H7 (cell line): ENCODE measurements around the gene SPSB2. TPM values are rescaled to one million over a fixed set of nuclear protein-coding genes. Genes with fewer than 3 reads are reported as not detected.

ENCODE experiments used
- DNase-seq: peaks from one replicate; pipeline ENCODE4 v3.0.0; 2012
- H3K27me3 ChIP-seq: 2 replicates; pipeline ENCODE4 v1.6.0; 2011; ENCODE audit warnings: mild to moderate bottlenecking, low read length; ENCODE audit not compliant: control insufficient read depth, insufficient read depth
- H3K36me3 ChIP-seq: replicated peaks from 2 replicates; pipeline ENCODE4 v1.5.1; 2011; ENCODE audit warnings: low read length; ENCODE audit not compliant: control insufficient read depth, insufficient read depth
- H3K4me3 ChIP-seq: 2 replicates; pipeline ENCODE4 v1.5.1; 2011; ENCODE audit warnings: low read depth, mild to moderate bottlenecking, control low read depth, low read length, moderate library complexity; ENCODE audit not compliant: insufficient read depth
- total RNA-seq: library from RNA; depleted of rRNA; stranded (reverse); fragments of >200 nt; shearing (Covaris generic); gene quantifications from 2 replicates; pipeline ENCODE4 v1.2.3, GENCODE V29; 2014

SPSB2 gene
- total RNA-seq, 1 experiment from 2014 or later: 28.7 TPM

DNA sequence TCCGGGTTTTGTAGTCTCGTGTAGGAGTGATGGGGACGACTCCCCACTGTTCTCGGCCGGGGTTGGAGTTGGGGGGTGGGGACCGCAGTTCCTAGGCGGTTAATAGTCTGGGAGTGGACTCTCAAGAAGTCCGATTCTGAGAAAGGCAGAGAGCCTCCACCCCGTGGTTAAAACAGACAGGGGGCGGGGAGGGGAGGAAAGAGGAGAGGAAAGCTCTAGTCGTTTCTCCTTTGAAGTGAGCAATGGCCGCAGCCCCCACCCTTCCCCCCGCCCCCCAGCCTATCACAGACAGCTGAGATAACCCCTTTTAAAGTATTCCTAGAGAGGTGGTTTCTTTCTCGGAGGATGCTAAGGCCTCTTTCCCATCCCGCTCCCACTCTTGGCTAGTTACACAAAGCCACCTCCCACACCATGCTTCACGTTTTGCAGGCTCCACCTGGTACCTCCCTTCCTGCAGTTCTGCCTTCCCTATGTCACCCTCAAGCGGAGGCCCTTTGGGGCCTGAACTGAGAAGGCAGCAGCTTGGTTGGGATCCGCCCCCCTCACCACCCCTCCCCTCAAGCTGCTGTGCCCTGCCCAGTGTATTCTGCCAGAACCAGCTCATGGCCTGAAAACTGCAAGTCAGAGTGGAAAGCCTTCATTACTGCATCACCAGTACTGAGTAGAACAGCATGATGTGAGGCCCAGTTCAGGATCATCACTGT is 20.3 kb downstream of the SPSB2 start:
- Histone ChIP-seq H3K4me3 (peak overlapping the region; percentile 61), H3K27me3 (no peaks in the 10 kb centered on the region), H3K36me3 (peaks cover 38% of the 10 kb centered on the region)
- DNase-seq: peak; percentile 87

DNA sequence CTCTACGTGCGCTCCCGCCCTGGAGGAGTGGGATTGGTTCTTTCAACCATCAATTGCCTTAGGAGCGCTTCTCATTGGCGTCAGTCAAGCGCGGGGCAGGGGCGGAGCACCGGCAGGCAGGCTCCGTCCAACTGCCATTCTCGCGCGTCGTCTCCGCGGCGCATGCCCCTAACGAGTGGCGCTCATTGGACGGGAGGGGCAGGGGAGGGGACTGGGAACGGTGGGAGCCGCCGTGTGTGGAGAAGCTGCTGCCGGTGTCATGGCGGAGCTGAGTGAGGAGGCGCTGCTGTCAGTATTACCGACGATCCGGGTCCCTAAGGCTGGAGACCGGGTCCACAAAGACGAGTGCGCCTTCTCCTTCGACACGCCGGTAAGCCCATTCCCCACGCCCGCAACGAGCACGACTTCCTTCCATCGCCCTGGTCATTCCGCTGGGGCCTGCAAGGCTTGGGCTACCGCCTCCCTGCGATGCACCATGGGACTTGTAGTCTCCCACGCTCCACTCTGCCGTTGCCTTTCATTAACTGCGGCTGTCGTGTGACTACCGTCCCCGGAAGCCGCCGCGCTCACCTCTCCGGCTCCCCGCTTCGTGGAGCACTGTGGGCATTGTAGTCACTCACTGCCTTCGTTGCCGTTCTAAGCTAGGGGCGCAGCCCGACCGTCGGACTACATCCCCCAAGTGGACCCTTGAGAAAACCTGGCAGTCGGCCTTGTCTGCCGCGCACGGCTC is 21.0 kb downstream of the SPSB2 start, which contains the start of gene USP5:
Gene USP5, plus strand, starts transcription at position 230 of the 730 bp plus-strand sequence. Its CDS starts 30 bp downstream, at position 260.
- no peaks in the 10 kb centered on the region for H3K27me3 ChIP-seq
- H3K36me3 ChIP-seq: peaks cover 38% of the 10 kb centered on the region
- peak; percentile 99 for DNase-seq
- peak within 1 kb of the TSS; percentile 98 for H3K4me3 ChIP-seq

DNA sequence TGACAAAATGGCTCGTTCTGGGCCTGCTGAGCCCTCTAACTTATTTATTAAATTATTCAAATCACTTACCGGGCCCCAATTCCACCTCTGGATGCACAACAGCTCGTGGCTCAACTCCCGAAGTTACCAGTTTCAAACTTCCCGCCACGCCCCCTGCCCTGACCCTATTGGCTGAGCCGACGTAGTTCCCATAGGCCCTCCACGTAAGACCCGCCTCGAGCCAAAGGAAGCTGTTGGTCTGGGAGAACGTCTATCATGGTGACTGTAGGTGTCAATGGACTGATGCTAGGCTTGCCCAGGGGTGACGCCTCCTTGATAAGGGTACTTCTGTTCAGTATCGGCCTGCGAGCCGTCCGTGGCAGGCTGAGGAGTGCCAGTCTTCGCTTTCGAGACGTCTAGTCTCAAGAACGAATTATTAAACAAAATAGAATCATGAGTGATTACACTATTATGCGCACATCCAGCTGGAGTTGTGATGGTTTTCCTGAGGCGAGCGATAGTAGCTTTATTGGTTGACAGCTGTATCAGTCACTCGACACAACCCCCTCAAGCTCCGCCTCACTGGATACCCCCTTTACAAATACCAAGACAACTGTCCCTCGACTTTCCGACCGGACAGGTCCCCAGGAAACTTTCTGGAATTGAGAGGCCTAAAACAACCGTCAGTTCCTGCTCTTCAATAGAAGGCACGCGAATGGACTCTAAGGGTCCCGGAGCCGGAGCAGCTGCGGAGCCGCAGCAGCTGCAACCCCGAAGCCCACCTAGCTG is 21.8 kb downstream of the SPSB2 start, which contains the start of gene CDCA3:
Gene CDCA3, minus strand, starts transcription at position 134 of the 768 bp plus-strand sequence. CDS start 334 bp downstream, outside the sequence.
- peak; percentile 100 for DNase-seq
- Histone ChIP-seq H3K27me3 (no peaks in the 10 kb centered on the region), H3K36me3 (peaks cover 37% of the 10 kb centered on the region), H3K4me3 (peak within 1 kb of the TSS; percentile 98)

DNA sequence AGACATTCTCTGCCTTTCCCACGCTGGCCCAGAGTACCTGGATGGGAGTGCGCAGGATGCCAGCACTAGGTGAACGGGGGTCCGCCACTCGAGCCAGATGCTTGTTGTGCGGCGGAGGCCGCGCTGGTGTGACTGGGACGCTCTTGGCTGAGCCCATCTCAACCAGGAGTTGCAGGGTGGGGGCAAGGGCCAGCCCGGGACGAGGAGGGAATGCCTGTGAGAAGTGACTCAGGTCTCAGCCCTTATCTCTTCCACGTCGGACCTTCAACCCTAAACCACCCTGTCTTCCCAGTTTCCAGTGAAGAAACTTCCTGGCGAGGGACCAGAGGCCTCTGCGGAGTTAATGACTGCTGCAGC is 22.3 kb downstream of the SPSB2 start:
- peak; percentile 69 for DNase-seq
- Histone ChIP-seq H3K27me3 (no peaks in the 10 kb centered on the region), H3K4me3 (peak overlapping the region; percentile 98), H3K36me3 (peaks cover 38% of the 10 kb centered on the region)

DNA sequence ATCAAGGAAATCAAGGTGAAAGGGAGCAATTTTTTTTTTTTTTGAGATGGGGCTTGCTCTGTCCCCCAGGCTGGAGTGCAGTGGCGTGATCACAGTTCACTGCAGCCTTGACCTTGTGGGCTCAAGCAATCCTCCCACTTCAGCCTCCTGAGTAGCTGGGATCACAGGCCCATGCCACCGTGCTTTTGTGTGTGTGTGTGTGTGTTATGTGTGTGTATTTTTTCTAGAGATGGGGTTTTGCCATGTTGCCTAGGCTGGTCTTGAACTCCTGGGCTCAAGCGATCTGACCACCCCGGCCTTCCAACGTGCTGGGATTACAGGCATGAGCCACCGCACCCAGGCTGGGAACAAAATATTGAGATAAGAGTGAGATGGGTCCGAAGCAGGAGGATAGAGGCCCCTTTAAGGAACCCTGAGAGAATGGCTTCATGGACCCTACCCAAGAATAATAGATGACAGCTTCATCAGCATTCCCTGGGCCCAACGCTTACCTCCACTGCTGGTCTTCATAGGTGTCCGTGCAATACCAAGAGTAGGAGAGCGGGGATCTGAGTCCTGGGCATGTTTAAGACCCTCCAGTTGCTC is 23.0 kb downstream of the SPSB2 start:
- Histone ChIP-seq H3K27me3 (no peaks in the 10 kb centered on the region), H3K4me3 (peak overlapping the region; percentile 98), H3K36me3 (peaks cover 37% of the 10 kb centered on the region)
- no peak for DNase-seq

DNA sequence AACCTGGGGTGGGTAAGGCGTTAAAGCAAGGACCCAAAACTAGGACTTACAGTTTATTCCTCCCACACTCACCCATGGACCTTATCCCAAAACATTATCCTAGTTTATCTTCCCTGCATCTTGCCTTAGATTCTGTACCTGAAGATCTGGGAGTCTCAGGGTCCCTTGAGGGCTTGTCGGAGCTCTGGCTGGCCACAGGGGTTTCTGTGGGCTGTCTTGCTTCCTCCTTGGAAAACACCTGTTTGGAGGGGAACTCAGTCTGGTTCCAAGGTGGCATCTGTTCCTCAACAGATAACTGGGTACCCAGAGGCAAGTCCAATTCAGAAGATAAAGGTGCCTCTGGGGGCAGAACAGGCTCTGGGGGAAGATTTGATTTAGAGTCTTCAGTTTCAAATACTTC is 23.7 kb downstream of the SPSB2 start:
- no peak overlapping the region for H3K4me3 ChIP-seq
- DNase-seq: no peak
- H3K27me3 ChIP-seq: no peaks in the 10 kb centered on the region
- H3K36me3 ChIP-seq: peaks cover 37% of the 10 kb centered on the region

DNA sequence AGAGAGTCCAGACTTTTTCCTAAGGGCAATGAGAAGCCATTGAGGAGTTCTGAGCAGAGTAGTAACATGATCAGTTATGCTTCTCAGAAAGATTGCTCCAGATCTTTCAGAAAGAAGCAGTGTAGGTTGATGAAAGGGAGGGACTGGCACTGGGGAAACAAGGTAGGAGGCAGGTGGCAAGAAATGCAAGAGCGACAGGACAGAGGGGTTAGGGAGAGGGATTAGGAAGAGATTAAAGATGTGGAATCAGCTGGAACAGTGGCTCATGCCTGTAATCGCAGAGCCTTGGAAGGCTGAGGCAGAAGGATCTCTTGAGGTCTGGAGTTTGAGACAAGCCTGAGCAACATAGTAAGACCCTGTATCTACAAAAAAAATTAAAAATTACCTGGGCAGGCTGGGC is 25.4 kb downstream of the SPSB2 start:
- DNase-seq: no peak
- Histone ChIP-seq H3K27me3 (no peaks in the 10 kb centered on the region), H3K36me3 (peaks cover 40% of the 10 kb centered on the region), H3K4me3 (no peak overlapping the region)

DNA sequence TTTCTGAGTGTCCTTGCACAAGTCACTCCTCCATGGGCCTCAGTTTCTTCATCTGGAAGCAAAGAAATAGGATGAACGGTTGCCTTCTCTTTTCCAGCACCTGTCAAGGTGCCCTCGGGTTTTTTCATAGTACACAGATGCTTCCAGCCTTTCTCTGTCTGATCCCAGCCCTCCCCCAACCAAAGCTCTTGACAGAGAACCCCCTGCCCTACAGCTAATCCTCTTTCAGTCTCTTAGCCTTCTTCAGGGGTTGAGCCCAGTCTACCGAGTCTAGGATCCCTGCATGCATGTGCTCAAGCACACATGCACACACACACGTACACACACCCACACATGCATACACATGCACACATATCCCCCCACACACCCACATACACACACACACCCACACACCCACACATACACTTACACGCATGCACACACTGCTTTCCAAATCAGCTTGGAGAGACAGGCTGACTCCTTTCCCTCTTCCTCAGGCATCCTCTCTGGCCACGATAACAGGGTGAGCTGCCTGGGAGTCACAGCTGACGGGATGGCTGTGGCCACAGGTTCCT is 26.7 kb downstream of the SPSB2 start:
- Histone ChIP-seq H3K4me3 (no peak overlapping the region), H3K27me3 (no peaks in the 10 kb centered on the region), H3K36me3 (peaks cover 40% of the 10 kb centered on the region)
- DNase-seq: no peak

DNA sequence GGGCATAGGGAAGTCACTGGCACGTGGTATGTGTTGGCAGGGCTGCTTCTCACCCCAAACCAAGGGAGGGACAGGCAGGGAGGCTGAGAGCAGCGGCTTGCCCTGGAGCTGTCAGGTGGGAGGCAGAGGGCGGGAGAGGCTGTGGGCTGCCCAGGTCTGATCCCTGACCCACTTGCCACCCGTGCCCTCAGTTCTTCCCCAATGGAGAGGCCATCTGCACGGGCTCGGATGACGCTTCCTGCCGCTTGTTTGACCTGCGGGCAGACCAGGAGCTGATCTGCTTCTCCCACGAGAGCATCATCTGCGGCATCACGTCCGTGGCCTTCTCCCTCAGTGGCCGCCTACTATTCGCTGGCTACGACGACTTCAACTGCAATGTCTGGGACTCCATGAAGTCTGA is 27.7 kb downstream of the SPSB2 start:
- H3K4me3 ChIP-seq: no peak overlapping the region
- no peak for DNase-seq
- peaks cover 40% of the 10 kb centered on the region for H3K36me3 ChIP-seq
- no peaks in the 10 kb centered on the region for H3K27me3 ChIP-seq

DNA sequence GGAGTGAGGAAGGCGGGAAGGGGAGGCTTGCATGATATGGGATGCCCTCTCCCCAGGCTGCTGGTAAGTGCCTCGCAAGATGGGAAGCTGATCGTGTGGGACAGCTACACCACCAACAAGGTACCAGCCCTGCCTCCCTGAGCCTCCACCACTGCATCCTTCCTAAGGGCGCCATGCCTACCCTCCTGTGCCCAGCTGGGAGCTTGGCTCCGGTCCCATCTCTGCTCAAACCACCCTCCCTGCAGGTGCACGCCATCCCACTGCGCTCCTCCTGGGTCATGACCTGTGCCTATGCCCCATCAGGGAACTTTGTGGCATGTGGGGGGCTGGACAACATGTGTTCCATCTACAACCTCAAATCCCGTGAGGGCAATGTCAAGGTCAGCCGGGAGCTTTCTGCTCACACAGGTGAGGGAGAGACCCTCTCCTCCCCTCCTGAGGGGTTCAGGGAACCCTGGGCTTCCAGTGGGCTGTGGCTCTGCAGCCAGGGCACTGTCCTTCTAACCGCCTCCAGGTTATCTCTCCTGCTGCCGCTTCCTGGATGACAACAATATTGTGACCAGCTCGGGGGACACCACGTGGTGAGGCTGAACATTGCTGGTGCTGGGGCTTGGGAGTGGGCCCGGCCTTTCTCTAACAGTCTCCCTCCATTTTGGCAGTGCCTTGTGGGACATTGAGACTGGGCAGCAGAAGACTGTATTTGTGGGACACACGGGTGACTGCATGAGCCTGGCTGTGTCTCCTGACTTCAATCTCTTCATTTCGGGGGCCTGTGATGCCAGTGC is 29.8 kb downstream of the SPSB2 start:
- peak; percentile 73 for DNase-seq
- Histone ChIP-seq H3K4me3 (no peak overlapping the region), H3K36me3 (peaks cover 30% of the 10 kb centered on the region), H3K27me3 (no peaks in the 10 kb centered on the region)

DNA sequence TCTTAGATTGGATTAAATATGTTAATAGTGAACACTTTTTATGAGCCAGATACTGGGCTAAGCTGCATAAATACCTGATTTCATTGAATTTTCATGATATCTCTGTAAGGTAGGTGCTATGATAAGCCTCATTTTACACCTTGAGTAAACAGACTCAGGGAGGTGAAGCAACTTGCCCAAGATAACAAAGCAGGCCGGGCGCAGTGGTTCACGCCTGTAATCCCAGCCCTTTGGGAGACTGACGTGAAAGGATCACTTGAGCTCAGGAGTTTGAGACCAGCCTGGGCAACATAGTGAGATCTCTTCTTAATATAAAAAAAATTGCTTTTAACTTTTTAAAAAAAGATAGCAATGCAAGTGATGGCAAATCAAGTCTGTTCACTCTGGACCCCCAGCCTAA is 31.0 kb downstream of the SPSB2 start:
- peaks cover 24% of the 10 kb centered on the region for H3K36me3 ChIP-seq
- no peak overlapping the region for H3K4me3 ChIP-seq
- no peak for DNase-seq
- no peaks in the 10 kb centered on the region for H3K27me3 ChIP-seq

DNA sequence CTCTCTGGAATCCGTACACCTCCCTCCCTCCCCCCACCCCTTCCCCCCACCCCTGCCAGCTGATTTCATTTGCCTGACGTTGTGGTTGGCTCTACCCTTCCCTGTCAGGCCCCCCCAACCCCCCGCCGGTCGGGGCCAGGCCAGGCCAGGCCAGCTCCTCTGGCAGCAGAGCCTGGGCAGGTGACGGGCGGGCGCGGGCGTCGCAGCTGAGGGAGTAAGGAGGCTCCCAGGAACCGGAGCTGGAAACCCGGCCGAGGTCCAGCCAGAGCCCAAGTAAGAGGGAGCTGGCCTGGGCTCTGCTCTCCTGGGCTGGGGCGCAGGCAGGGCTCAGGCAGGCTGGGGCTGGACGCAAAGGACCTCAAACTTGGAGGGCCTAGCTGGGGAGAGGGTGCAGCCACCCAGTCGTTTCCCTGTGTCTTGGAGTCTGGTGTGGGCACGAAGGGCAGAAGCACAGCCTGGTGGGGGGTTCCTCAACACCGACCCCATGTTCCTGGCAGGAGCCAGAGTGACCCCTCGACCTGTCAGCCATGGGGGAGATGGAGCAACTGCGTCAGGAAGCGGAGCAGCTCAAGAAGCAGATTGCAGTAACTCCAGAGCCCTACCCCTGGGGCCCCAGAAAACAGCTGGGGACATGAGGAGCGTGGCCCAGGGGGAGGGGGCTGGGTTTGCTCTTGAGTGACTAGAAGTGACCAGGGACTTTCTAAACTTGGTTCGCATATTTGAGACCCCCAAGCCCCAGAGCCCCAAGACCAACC is 32.2 kb downstream of the SPSB2 start, which contains the start of gene GNB3:
Gene GNB3, plus strand, starts transcription at position 165 of the 755 bp plus-strand sequence. Its CDS starts 363 bp downstream, at position 528.
- Histone ChIP-seq H3K4me3 (no peak within 1 kb of the TSS), H3K36me3 (peaks cover 21% of the 10 kb centered on the region), H3K27me3 (no peaks in the 10 kb centered on the region)
- no peak for DNase-seq

DNA sequence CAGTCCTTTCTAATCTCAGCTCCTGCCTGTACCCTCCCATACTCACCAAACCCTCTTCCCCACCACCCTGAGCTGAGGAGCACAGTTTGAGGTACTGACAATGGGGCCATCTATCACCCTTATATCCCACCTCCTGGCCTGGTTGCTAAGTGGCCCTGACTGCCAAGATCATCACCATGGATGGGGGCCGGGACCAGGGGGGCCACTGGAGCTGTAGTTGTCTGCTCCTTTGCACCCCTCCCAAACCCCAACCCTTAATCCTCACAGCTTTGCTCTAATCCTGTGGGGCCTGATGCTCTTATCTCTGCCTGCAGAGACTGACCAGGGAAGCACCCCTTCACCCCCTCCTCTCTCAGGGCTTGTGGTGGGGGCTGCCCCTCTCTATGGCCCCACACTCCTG is 32.8 kb downstream of the SPSB2 start:
- Histone ChIP-seq H3K36me3 (peaks cover 18% of the 10 kb centered on the region), H3K4me3 (no peak overlapping the region), H3K27me3 (no peaks in the 10 kb centered on the region)
- DNase-seq: no peak
